PC-3 (cell line): ENCODE data around the gene MAGI1. TPM values are rescaled to one million over a fixed set of nuclear protein-coding genes. Genes with fewer than 3 reads are reported as not detected.
A peak's percentile ranks its signal among the peaks of the same experiment; 100 is the strongest.

Source experiments
- ATAC-seq: fragments of 200-7000 bp; cut with Tn5 transposase; 2 replicates; pipeline ENCODE4 v1.9.1; 2020; ENCODE audit warnings: mild to moderate bottlenecking, moderate library complexity
- BruUV-seq: library from RNA; stranded (reverse); fragments of 400-500 nt; replicated peaks from 2 replicates; lab custom pipeline; 2021; lab: Mats Ljungman, UMichigan
- CTCF ChIA-PET: fragments of 300-600 bp; sonication (Branson Sonifier 250); formaldehyde crosslinking; loops from one replicate; lab custom pipeline; 2022; ENCODE audit warnings: antibody characterized with exemption; lab: Charles Lee
- POLR2A ChIA-PET: fragments of 300-600 bp; sonication (Branson Sonifier 250); formaldehyde crosslinking; loops from one replicate; lab custom pipeline; 2022; ENCODE audit warnings: antibody characterized with exemption; ENCODE audit not compliant: unreplicated experiment; lab: Charles Lee
- DNase-seq: peaks from one replicate; pipeline ENCODE4 v3.0.0-alpha.2; 2015
- H2AFZ ChIP-seq: fragments of 300-600 bp; sonication (generic); 2 replicates; pipeline ENCODE4 v1.6.0; 2016; ENCODE audit warnings: antibody characterized with exemption, low read length
- H3F3A ChIP-seq: fragments of 300-600 bp; sonication (generic); one replicate; pipeline ENCODE4 v1.6.0; 2017; ENCODE audit warnings: antibody characterized with exemption, low read length, control low read depth, mild to moderate bottlenecking; ENCODE audit not compliant: unreplicated experiment
- H3K27ac ChIP-seq: fragments of 300-600 bp; sonication (generic); 2 replicates; pipeline ENCODE4 v1.5.1; 2016; ENCODE audit warnings: mild to moderate bottlenecking, low read length
- H3K27me3 ChIP-seq: fragments of 300-600 bp; sonication (generic); 2 replicates; pipeline ENCODE4 v1.6.1; 2016; ENCODE audit warnings: low read length, mixed read lengths
- H3K36me3 ChIP-seq: fragments of 300-600 bp; sonication (generic); 2 replicates; pipeline ENCODE4 v1.6.1; 2016; ENCODE audit warnings: low read depth, mixed run types, low read length, mixed read lengths
- H3K4me1 ChIP-seq: fragments of 300-600 bp; sonication (generic); 2 replicates; pipeline ENCODE4 v1.5.1; 2016; ENCODE audit warnings: low read length; ENCODE audit not compliant: insufficient read depth
- H3K4me2 ChIP-seq: fragments of 300-600 bp; sonication (generic); 2 replicates; pipeline ENCODE4 v1.6.0; 2016; ENCODE audit warnings: low read length
- H3K4me3 ChIP-seq: fragments of 300-600 bp; sonication (generic); 2 replicates; pipeline ENCODE4 v1.5.1; 2016; ENCODE audit warnings: mild to moderate bottlenecking, low read length, mixed read lengths
- H3K79me2 ChIP-seq: fragments of 300-600 bp; sonication (generic); 2 replicates; pipeline ENCODE4 v1.6.1; 2017; ENCODE audit warnings: low read length, mixed read lengths
- H3K9ac ChIP-seq: fragments of 300-600 bp; sonication (generic); 2 replicates; pipeline ENCODE4 v1.6.0; 2016; ENCODE audit warnings: mild to moderate bottlenecking, low read length
- H3K9me2 ChIP-seq: fragments of 300-600 bp; sonication (generic); replicated peaks from 2 replicates; pipeline ENCODE4 v1.6.1; 2016; ENCODE audit warnings: mixed run types, low read length, mixed read lengths
- H3K9me3 ChIP-seq: fragments of 300-600 bp; sonication (generic); 2 replicates; pipeline ENCODE4 v1.6.1; 2016; ENCODE audit warnings: low read length, mixed read lengths
- H4K20me1 ChIP-seq: fragments of 300-600 bp; sonication (generic); 2 replicates; pipeline ENCODE4 v1.6.1; 2016; ENCODE audit warnings: low read length, mixed read lengths
- EZH2 ChIP-seq: fragments of 300-600 bp; sonication (generic); IDR thresholded peaks from one replicate; pipeline ENCODE4 v1.6.1; 2017; ENCODE audit warnings: antibody characterized with exemption, mild to moderate bottlenecking, low read length; ENCODE audit not compliant: unreplicated experiment
- EZH2phosphoT487 ChIP-seq: fragments of 300-600 bp; sonication (generic); IDR thresholded peaks from 2 replicates; pipeline ENCODE4 v1.6.1; 2018; ENCODE audit warnings: mild to moderate bottlenecking, antibody characterized with exemption, low read length, borderline replicate concordance
- intact Hi-C: fragments of 100-400 bp; cut with micrococcal nuclease; formaldehyde crosslinking; loops from 2 replicates; pipeline ENCODE4 v1.9.0; 2023
- total RNA-seq: library from RNA; depleted of rRNA; stranded (reverse); fragments of >200 nt; gene quantifications from 2 replicates; pipeline ENCODE4 v1.2.3, GENCODE V29; 2014
- TF ChIP-seq, protein P1 (sequence below): fragments of 300-600 bp; sonication (generic); conservative IDR thresholded peaks from 2 replicates; pipeline ENCODE4 v1.5.1; 2017; ENCODE audit warnings: antibody characterized with exemption, low read depth, mild to moderate bottlenecking, low read length

MAGI1 gene
- total RNA-seq, 1 experiment from 2014 or later: 8.9 TPM

DNA sequence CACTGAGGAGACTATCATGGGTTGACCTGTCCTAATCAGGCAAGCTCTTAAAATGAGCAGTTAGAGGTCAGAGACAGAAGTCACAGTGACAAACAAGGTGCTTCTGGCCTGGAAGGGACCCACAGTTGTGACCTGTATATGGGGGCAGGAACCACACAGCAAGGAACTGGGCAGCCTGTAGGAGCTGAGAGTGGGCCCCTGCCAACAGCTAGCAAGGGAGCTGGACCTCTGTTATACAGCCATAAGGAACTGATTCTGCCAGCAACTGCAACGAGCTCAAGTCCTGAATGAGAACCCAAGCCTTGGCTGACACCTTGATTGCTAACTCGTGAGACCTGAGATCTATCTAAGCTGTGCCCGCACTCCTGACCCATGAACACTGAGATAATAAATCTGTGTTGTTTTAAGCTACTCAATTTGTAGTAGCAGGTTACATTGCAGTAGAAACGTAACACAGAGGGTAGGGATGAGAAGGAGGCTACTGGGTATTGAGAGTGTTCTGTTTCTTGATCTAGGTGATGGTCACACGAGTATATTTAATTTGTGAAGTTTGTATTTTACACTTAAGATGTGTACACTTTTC, 44.5 kb upstream of the MAGI1 start:
- no peak; the same call in 1 of the 2 replicates for ATAC-seq
- Histone ChIP-seq H2AFZ (no peak overlapping the region), H3K27me3 (no peaks in the 10 kb centered on the region), H3K4me3 (no peak overlapping the region), H3K4me1 (no peaks in the 10 kb centered on the region), H3K27ac (no peak overlapping the region), H3F3A (no peaks in the 10 kb centered on the region), H3K79me2 (no peaks in the 10 kb centered on the region), H3K4me2 (no peak overlapping the region), H3K9me3 (no peaks in the 10 kb centered on the region), H4K20me1 (no peaks in the 10 kb centered on the region), H3K9ac (no peak overlapping the region), H3K9me2 (no peaks in the 10 kb centered on the region), H3K36me3 (no peaks in the 10 kb centered on the region)
- BruUV-seq: no TSS peak
- TF ChIP-seq, protein P1, sequence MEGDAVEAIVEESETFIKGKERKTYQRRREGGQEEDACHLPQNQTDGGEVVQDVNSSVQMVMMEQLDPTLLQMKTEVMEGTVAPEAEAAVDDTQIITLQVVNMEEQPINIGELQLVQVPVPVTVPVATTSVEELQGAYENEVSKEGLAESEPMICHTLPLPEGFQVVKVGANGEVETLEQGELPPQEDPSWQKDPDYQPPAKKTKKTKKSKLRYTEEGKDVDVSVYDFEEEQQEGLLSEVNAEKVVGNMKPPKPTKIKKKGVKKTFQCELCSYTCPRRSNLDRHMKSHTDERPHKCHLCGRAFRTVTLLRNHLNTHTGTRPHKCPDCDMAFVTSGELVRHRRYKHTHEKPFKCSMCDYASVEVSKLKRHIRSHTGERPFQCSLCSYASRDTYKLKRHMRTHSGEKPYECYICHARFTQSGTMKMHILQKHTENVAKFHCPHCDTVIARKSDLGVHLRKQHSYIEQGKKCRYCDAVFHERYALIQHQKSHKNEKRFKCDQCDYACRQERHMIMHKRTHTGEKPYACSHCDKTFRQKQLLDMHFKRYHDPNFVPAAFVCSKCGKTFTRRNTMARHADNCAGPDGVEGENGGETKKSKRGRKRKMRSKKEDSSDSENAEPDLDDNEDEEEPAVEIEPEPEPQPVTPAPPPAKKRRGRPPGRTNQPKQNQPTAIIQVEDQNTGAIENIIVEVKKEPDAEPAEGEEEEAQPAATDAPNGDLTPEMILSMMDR: no peak
- TF ChIP-seq EZH2: no peak
- TF ChIP-seq EZH2phosphoT487: no peak
- no peak for DNase-seq
- intact Hi-C loops: no loop called here
- POLR2A ChIA-PET: no interaction called here
- CTCF ChIA-PET: no interaction called here

DNA sequence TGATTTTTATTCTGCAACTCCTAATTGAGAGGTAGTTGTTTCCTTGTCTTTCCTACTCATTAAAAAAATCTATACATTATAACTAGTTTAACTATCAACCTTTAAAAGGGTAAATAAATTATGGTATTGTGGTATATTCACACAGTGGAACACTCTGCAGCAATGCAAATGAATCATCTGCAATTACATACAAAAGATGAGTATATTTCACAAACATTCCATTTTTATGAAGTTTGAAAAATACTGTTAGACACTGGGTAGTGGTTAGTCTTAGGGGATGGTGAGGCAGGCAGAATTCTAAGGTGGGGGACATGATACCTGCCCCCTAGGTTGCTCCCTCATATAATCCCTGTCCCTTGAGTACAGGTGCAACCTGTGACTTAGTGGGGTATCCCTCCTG, 44.0 kb upstream of the MAGI1 start:
- no peak overlapping the region for H2AFZ ChIP-seq
- no peak overlapping the region for H3K27ac ChIP-seq
- ATAC-seq: peak; percentile 50
- intact Hi-C loops: no loop called here
- H3K36me3 ChIP-seq: no peaks in the 10 kb centered on the region
- BruUV-seq: no TSS peak
- no peak overlapping the region for H3K4me3 ChIP-seq
- no peaks in the 10 kb centered on the region for H3F3A ChIP-seq
- no peak overlapping the region for H3K9ac ChIP-seq
- H3K27me3 ChIP-seq: no peaks in the 10 kb centered on the region
- no peak for DNase-seq
- H4K20me1 ChIP-seq: no peaks in the 10 kb centered on the region
- H3K9me2 ChIP-seq: no peaks in the 10 kb centered on the region
- H3K9me3 ChIP-seq: no peaks in the 10 kb centered on the region
- POLR2A ChIA-PET: no interaction called here
- no peak overlapping the region for H3K4me2 ChIP-seq
- TF ChIP-seq EZH2phosphoT487 (no peak), EZH2 (no peak)
- TF ChIP-seq, protein P1: no peak
- no peaks in the 10 kb centered on the region for H3K4me1 ChIP-seq
- CTCF ChIA-PET: no interaction called here
- H3K79me2 ChIP-seq: no peaks in the 10 kb centered on the region

DNA sequence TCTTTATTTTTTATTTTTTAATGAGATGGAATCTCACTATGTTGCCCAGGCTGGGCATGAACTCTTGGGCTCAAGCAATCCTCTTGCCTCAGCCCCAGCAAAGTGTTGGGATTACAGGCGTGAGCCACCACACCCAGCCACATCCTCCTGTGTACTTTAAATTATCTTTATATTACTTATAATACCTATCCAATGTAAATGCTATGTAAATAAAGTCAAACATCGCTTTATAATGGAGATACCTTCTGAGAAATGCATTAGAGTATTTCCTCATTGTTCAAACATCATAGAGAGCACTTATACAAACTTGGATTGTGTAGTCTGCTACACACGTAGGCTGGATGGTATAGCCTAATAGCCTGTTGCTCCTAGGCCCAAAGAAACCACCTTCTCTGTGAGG, 41.4 kb upstream of the MAGI1 start:
- Histone ChIP-seq H3K4me3 (no peak overlapping the region), H3K4me2 (no peak overlapping the region), H3K27me3 (no peaks in the 10 kb centered on the region), H3F3A (no peaks in the 10 kb centered on the region), H3K9ac (no peak overlapping the region), H3K9me2 (no peaks in the 10 kb centered on the region), H3K27ac (no peak overlapping the region), H4K20me1 (no peaks in the 10 kb centered on the region), H3K9me3 (no peaks in the 10 kb centered on the region), H3K79me2 (no peaks in the 10 kb centered on the region), H3K4me1 (0 out of 2 replicates have a peak, but pooled peaks cover 5% of the 10 kb centered on the region), H3K36me3 (no peaks in the 10 kb centered on the region), H2AFZ (no peak overlapping the region)
- TF ChIP-seq EZH2 (no peak), EZH2phosphoT487 (no peak)
- TF ChIP-seq, protein P1: no peak
- POLR2A ChIA-PET: no interaction called here
- intact Hi-C loops: no loop called here
- DNase-seq (no peak), ATAC-seq (no peak)
- no TSS peak for BruUV-seq
- CTCF ChIA-PET: no interaction called here
